PC-3 (cell line): ENCODE results near the gene TMEM150A. TPM values are rescaled to one million over a fixed set of nuclear protein-coding genes. Genes with fewer than 3 reads are reported as not detected.

ENCODE experiments used
- ATAC-seq: fragments of 200-7000 bp; cut with Tn5 transposase; 2 replicates; pipeline ENCODE4 v1.9.1; 2020; ENCODE audit warnings: mild to moderate bottlenecking, moderate library complexity
- BruUV-seq: library from RNA; stranded (reverse); fragments of 400-500 nt; replicated peaks from 2 replicates; lab custom pipeline; 2021; lab: Mats Ljungman, UMichigan
- CTCF ChIA-PET: fragments of 300-600 bp; sonication (Branson Sonifier 250); formaldehyde crosslinking; loops from one replicate; lab custom pipeline; 2022; ENCODE audit warnings: antibody characterized with exemption; lab: Charles Lee
- POLR2A ChIA-PET: fragments of 300-600 bp; sonication (Branson Sonifier 250); formaldehyde crosslinking; loops from one replicate; lab custom pipeline; 2022; ENCODE audit warnings: antibody characterized with exemption; ENCODE audit not compliant: unreplicated experiment; lab: Charles Lee
- DNase-seq: peaks from one replicate; pipeline ENCODE4 v3.0.0-alpha.2; 2015
- H2AFZ ChIP-seq: fragments of 300-600 bp; sonication (generic); 2 replicates; pipeline ENCODE4 v1.6.0; 2016; ENCODE audit warnings: antibody characterized with exemption, low read length
- H3F3A ChIP-seq: fragments of 300-600 bp; sonication (generic); one replicate; pipeline ENCODE4 v1.6.0; 2017; ENCODE audit warnings: antibody characterized with exemption, low read length, control low read depth, mild to moderate bottlenecking; ENCODE audit not compliant: unreplicated experiment
- H3K27ac ChIP-seq: fragments of 300-600 bp; sonication (generic); 2 replicates; pipeline ENCODE4 v1.5.1; 2016; ENCODE audit warnings: mild to moderate bottlenecking, low read length
- H3K27me3 ChIP-seq: fragments of 300-600 bp; sonication (generic); 2 replicates; pipeline ENCODE4 v1.6.1; 2016; ENCODE audit warnings: low read length, mixed read lengths
- H3K36me3 ChIP-seq: fragments of 300-600 bp; sonication (generic); 2 replicates; pipeline ENCODE4 v1.6.1; 2016; ENCODE audit warnings: low read depth, mixed run types, low read length, mixed read lengths
- H3K4me1 ChIP-seq: fragments of 300-600 bp; sonication (generic); 2 replicates; pipeline ENCODE4 v1.5.1; 2016; ENCODE audit warnings: low read length; ENCODE audit not compliant: insufficient read depth
- H3K4me2 ChIP-seq: fragments of 300-600 bp; sonication (generic); 2 replicates; pipeline ENCODE4 v1.6.0; 2016; ENCODE audit warnings: low read length
- H3K4me3 ChIP-seq: fragments of 300-600 bp; sonication (generic); 2 replicates; pipeline ENCODE4 v1.5.1; 2016; ENCODE audit warnings: mild to moderate bottlenecking, low read length, mixed read lengths
- H3K79me2 ChIP-seq: fragments of 300-600 bp; sonication (generic); 2 replicates; pipeline ENCODE4 v1.6.1; 2017; ENCODE audit warnings: low read length, mixed read lengths
- H3K9ac ChIP-seq: fragments of 300-600 bp; sonication (generic); 2 replicates; pipeline ENCODE4 v1.6.0; 2016; ENCODE audit warnings: mild to moderate bottlenecking, low read length
- H3K9me2 ChIP-seq: fragments of 300-600 bp; sonication (generic); replicated peaks from 2 replicates; pipeline ENCODE4 v1.6.1; 2016; ENCODE audit warnings: mixed run types, low read length, mixed read lengths
- H3K9me3 ChIP-seq: fragments of 300-600 bp; sonication (generic); 2 replicates; pipeline ENCODE4 v1.6.1; 2016; ENCODE audit warnings: low read length, mixed read lengths
- H4K20me1 ChIP-seq: fragments of 300-600 bp; sonication (generic); 2 replicates; pipeline ENCODE4 v1.6.1; 2016; ENCODE audit warnings: low read length, mixed read lengths
- CTCF ChIP-seq: fragments of 300-600 bp; sonication (generic); conservative IDR thresholded peaks from 2 replicates; pipeline ENCODE4 v1.5.1; 2017; ENCODE audit warnings: antibody characterized with exemption, low read depth, mild to moderate bottlenecking, low read length
- EZH2 ChIP-seq: fragments of 300-600 bp; sonication (generic); IDR thresholded peaks from one replicate; pipeline ENCODE4 v1.6.1; 2017; ENCODE audit warnings: antibody characterized with exemption, mild to moderate bottlenecking, low read length; ENCODE audit not compliant: unreplicated experiment
- EZH2phosphoT487 ChIP-seq: fragments of 300-600 bp; sonication (generic); IDR thresholded peaks from 2 replicates; pipeline ENCODE4 v1.6.1; 2018; ENCODE audit warnings: mild to moderate bottlenecking, antibody characterized with exemption, low read length, borderline replicate concordance
- intact Hi-C: fragments of 100-400 bp; cut with micrococcal nuclease; formaldehyde crosslinking; loops from 2 replicates; pipeline ENCODE4 v1.9.0; 2023
- total RNA-seq: library from RNA; depleted of rRNA; stranded (reverse); fragments of >200 nt; gene quantifications from 2 replicates; pipeline ENCODE4 v1.2.3, GENCODE V29; 2014

Gene TMEM150A
- total RNA-seq, 1 experiment from 2014 or later, result 4.9 TPM

GRCh38 chr2:85597241-85597640 lies 5.3 kb downstream of the TMEM150A start:
- BruUV-seq, result TSS peak; percentile 28
- intact Hi-C loops, result no loop called here
- CTCF ChIA-PET, result no interaction called here
- no peak for DNase-seq
- Histone ChIP-seq H3K9me2 (no peaks in the 10 kb centered on the region), H3F3A (no peaks in the 10 kb centered on the region), H2AFZ (no peak overlapping the region), H3K27me3 (no peaks in the 10 kb centered on the region), H3K4me2 (peak overlapping the region; percentile 97; the same call in 1 of the 2 replicates), H3K9me3 (no peaks in the 10 kb centered on the region), H3K4me3 (0 out of 2 replicates have a peak overlapping the region, but pooled peaks have one; percentile 85), H4K20me1 (no peaks in the 10 kb centered on the region), H3K9ac (no peak overlapping the region), H3K4me1 (peaks cover 15% of the 10 kb centered on the region; the same call in 1 of the 2 replicates), H3K79me2 (peaks cover 20% of the 10 kb centered on the region), H3K27ac (no peak overlapping the region), H3K36me3 (peaks cover 13% of the 10 kb centered on the region; the same call in 1 of the 2 replicates)
- no peak for TF ChIP-seq CTCF
- TF ChIP-seq EZH2, result no peak
- TF ChIP-seq EZH2phosphoT487, result no peak
- ATAC-seq, result no peak
- POLR2A ChIA-PET, result interaction anchor here (0.6 kb wide), 1 partner anchor 228 kb away, joined by 4 read pairs; no protein-coding TSS in a partner anchor

GRCh38 chr2:85596486-85597143 lies 5.9 kb downstream of the TMEM150A start:
- POLR2A ChIA-PET, result interaction anchor here (0.6 kb wide), 1 partner anchor 227 kb away, joined by 4 read pairs; no protein-coding TSS in a partner anchor
- no peak for DNase-seq
- H3K79me2 ChIP-seq, result peaks cover 20% of the 10 kb centered on the region
- CTCF ChIA-PET, result no interaction called here
- intact Hi-C loops, result no loop called here
- BruUV-seq, result no TSS peak
- no peaks in the 10 kb centered on the region for H3K9me3 ChIP-seq
- H3K36me3 ChIP-seq, result peaks cover 13% of the 10 kb centered on the region; the same call in 1 of the 2 replicates
- ATAC-seq, result no peak
- TF ChIP-seq EZH2phosphoT487 (no peak), EZH2 (no peak), CTCF (no peak)
- H3K9ac ChIP-seq, result peak overlapping the region; percentile 79
- H3K27ac ChIP-seq, result no peak overlapping the region
- no peaks in the 10 kb centered on the region for H4K20me1 ChIP-seq
- no peaks in the 10 kb centered on the region for H3K9me2 ChIP-seq
- no peaks in the 10 kb centered on the region for H3F3A ChIP-seq
- H3K27me3 ChIP-seq, result no peaks in the 10 kb centered on the region
- peak overlapping the region; percentile 85 for H3K4me3 ChIP-seq
- H3K4me2 ChIP-seq, result peak overlapping the region; percentile 97
- H3K4me1 ChIP-seq, result peaks cover 15% of the 10 kb centered on the region; the same call in 1 of the 2 replicates
- no peak overlapping the region for H2AFZ ChIP-seq

- intact Hi-C loops, result no loop called here
- Histone ChIP-seq H3K9me3 (no peaks in the 10 kb centered on the region), H3K9ac (peak overlapping the region; percentile 79), H3K36me3 (peaks cover 13% of the 10 kb centered on the region; the same call in 1 of the 2 replicates), H3F3A (no peaks in the 10 kb centered on the region), H4K20me1 (no peaks in the 10 kb centered on the region), H3K4me2 (peak overlapping the region; percentile 97), H3K4me1 (peaks cover 15% of the 10 kb centered on the region; the same call in 1 of the 2 replicates), H3K9me2 (no peaks in the 10 kb centered on the region), H3K27ac (peak overlapping the region; percentile 33), H2AFZ (peak overlapping the region; percentile 75), H3K4me3 (peak overlapping the region; percentile 85), H3K27me3 (no peaks in the 10 kb centered on the region), H3K79me2 (peaks cover 20% of the 10 kb centered on the region)
- BruUV-seq, result no TSS peak
- DNase-seq (no peak), ATAC-seq (peak; percentile 11)
- CTCF ChIA-PET, result interaction anchor here (0.7 kb wide), 1 partner anchor 242 kb away, joined by 3 read pairs; no protein-coding TSS in a partner anchor
- POLR2A ChIA-PET, result interaction anchor here (1.5 kb wide), 1 partner anchor 16 kb away, joined by 4 read pairs; the partner anchor contains the start of gene C2orf68
- TF ChIP-seq EZH2phosphoT487 (no peak), CTCF (no peak), EZH2 (no peak)
Measured at GRCh38 chr2:85596026-85596333, 6.5 kb downstream of the TMEM150A start.
